ENCODE data around the gene RNF128. TPM values are rescaled to one million over a fixed set of nuclear protein-coding genes. Genes with fewer than 3 reads are reported as not detected.
A peak's percentile ranks its signal among the peaks of the same experiment; 100 is the strongest.
"Not testable (repeated sequence)": the region's sequence is repeated elsewhere in the genome, so short reads cannot be mapped to it uniquely, and the experiment has no call there.

The RNF128 gene
- total RNA-seq, 1 donor, result not detected

DNA sequence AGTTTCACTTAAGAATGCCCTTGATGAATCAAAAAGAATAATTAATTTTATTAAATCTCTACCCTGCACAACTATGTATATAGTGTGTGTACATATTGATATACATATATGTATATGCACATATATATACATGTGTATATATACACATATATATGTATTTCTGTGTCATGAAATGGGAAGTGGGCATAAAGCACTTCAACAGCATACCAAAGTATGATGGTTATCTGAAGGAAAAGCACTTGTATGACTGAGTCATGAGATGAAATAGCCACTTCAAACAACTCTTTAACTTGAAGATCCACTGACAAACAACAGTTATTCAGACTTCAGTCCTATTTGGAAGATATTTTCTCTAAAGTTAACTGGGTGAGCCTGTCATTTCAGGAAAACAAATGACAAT, 16.3 kb downstream of the RNF128 start:
- no peak for DNase-seq (ENCODE audit: low read depth in 2 of 3, low spot score in 2 of 3)

DNA sequence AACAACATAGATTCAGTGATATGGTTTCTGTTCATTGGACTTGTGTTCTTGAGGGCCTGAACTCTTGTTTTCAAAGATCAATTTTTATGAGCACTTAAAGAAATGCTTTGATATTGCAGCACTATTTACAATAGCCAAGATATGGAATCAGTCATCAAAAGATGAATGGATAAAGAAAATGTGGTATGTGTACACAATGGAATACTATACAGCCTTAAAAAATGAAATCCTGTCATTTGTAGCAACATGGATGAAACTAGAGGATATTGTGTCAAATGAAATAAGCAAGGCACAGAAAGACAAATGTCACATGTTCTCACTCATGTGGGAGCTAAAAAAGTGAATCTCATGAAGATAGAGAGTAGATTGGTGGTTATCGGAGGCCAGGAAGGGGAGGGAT, 21.9 kb downstream of the RNF128 start:
- no peak for DNase-seq (ENCODE audit: low read depth in 2 of 3, low spot score in 2 of 3)

DNA sequence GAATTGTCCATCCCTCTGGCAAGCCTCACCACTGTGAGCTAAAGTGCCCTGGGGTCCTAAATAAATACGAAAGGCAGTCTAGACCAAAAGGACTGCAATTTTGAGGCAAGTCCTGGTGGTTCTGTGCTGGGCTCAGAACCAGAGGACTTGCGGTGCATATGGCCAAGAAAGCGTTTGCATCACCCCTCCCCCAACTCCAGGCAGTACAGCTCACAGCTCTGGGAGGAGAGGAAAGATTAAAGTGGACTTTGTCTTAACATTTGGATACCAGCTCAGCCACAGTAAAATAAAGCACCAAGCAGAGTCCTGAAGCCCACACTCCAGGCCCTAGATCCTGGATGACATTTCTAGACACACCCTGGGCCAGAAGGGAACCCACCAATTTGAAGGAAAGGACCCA, 24.9 kb downstream of the RNF128 start:
- DNase-seq (ENCODE audit: low read depth in 2 of 3, low spot score in 2 of 3), result no peak

DNA sequence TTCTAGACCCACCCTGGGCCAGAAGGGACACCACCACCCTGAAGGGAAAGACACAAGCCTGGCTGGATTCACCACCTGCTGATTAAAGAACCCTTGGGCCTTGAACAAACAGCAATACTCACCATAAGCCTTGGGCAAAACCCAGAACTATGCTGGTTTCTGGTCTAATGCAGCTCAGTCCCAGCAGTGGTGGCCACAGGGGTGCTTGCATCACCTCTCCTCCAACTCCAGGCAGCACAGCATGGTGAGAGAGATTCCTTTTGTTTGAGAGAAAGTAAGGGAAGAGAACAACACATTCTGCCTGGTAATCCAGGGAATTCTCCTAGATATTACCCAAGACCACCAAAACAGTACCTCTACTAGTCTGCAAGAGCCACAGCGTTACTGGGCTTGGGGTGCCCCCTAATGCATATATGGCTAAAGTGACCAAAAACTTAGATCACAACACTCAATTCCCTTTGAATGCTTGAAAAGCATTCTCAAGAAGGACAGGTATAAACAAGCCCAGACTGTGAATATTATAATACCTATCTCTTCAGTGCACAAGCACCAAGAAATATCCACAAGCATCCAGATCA, 25.7 kb downstream of the RNF128 start:
- DNase-seq (ENCODE audit: low read depth in 2 of 3, low spot score in 2 of 3), result no peak

DNA sequence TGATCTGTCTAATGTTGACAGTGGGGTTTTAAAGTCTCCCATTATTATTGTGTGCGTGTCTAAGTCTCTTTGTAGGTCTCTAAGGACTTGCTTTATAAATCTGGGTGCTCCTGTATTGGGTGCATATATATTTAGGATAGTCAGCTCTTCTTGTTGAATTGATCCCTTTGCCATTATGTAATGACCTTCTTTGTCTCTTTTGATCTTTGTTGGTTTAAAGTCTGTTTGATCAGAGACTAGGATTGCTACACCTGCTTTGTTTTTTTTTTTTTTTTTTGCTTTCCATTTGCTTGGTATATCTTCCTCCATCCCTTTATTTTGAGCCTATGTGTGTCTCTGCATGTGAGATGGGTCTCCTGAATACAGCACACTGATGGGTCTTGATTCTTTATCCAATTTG, 42.8 kb downstream of the RNF128 start:
- not testable (repeated sequence) for DNase-seq (ENCODE audit: low read depth in 2 of 3, low spot score in 2 of 3)

DNA sequence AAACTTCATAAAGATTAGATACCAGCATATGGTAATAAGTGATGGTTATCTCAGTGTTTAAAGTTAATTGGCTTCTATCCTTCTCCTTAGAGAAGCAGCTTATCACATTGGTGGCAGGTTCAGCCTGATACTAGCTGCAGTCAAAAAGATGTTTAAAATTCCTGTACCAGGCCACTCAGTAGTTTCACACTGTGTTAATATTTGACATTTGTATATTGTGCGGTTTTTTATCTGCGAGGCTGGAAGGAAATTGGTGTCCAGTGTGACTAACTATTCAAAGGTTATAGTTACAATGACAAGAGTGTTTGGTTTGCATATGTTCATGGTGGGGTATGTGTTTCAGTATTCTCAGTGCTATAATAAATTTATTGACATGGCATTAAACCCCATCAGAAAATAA, 48.5 kb downstream of the RNF128 start:
- no peak for DNase-seq (ENCODE audit: low read depth in 2 of 3, low spot score in 2 of 3)

DNA sequence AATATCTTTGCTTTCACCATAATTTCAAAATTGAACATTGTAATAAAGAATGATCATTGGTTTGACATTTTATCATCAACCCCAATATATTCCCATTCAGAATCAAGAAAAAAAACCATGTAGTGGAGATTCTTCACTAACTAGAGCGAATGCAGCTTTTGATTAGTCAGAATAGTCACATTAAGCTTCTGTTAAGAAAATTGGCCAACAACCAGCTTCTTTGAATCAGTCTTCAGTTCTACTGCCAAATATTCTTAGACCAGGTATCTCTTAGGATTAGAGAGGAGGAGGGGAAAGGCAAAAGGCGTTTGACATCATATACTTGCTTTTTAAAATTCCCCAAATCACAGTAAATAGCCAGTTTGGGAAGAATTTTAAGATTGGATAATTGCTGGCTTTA, 53.8 kb downstream of the RNF128 start:
- DNase-seq (ENCODE audit: low read depth in 2 of 3, low spot score in 2 of 3), result no peak

DNA sequence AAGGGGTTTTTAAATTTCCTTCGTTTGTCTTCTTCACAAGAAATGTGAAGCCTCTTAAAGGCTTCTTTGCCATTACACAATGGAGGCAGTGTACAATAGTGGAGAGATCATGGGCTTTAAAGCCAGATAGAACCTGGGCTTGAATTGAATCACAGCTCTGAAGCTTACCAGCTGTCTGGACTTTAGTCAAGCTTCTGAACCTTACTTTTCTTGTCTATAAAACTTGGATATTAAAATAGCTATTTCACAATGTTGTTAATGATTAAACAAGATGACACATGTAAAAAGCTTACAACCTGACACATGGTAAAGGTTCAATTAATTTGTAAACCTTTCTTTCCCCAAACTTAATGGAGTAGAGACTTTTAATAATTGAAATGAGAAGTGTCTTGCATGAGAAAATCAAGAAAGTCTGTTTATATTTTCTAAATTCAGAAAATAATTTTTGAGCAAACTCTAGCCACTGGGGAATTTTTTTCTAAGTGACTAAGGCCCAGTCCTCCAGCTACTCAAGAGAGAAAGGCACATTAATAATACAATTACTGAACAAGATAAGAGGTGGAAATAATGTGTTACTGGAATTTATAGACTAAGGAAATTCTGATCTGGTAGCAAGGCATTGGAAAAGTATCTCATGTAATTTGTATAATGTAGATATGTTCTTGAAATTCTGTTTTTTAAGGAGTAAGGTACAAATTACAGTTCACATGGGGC, 54.3 kb downstream of the RNF128 start:
- DNase-seq (ENCODE audit: low read depth in 2 of 3, low spot score in 2 of 3), result no peak

DNA sequence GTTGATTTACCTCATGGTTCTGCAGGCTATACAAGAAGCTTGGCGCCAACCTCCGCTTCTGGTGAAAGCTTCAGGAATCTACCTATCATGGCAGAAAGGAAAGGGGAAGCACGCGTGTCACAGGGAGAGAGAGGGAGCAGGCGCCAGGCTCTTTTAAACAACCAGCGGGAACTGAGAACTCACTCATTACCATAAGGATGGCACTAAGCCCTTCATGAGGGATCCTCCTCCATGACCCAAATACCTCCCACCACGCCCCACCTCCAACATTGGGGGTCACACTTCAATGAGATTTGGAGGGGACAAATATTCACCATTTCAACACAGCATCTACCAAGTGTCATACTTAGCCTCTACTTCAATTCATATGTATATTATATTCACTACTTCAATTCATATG, 57.2 kb downstream of the RNF128 start:
- DNase-seq (ENCODE audit: low read depth in 2 of 3, low spot score in 2 of 3), result no peak

DNA sequence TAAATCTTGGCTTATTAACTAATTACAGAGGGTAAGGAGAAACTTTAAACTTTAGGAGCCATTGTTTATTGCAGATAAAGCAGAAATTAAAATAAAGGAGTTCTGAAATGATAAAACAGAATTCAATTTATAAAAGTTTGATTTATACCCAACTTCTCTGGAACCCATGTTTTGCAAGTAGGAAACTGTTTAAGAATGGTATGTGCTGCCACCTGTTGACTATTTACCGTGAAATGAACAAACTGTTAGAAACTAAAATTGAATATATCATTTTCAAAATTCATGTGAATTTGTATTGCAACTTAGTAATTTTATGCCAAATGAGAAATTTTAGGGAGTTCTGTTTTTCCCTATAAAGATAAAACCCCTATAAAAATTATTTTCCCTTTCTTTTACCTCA, 65.0 kb downstream of the RNF128 start:
- DNase-seq (ENCODE audit: low read depth in 2 of 3, low spot score in 2 of 3), result peak in 1 of 3 donors; percentile 28

DNA sequence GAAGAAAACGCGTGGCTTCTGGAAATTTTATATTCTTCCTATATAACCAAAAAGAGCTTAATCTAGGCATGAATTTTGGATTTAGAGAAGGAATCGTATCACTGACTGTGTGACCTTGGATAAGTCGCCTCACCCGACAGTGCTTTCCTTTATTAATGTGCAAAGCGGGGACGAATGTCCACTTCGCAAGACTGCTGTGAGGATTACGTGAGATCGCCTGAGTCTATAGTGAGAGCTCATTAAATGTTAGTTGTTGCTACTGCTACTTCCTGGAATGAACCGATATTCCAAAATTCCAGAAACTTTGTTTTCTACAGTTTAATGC, 75.5 kb downstream of the RNF128 start:
- DNase-seq (ENCODE audit: low read depth in 2 of 3, low spot score in 2 of 3), result no peak

DNA sequence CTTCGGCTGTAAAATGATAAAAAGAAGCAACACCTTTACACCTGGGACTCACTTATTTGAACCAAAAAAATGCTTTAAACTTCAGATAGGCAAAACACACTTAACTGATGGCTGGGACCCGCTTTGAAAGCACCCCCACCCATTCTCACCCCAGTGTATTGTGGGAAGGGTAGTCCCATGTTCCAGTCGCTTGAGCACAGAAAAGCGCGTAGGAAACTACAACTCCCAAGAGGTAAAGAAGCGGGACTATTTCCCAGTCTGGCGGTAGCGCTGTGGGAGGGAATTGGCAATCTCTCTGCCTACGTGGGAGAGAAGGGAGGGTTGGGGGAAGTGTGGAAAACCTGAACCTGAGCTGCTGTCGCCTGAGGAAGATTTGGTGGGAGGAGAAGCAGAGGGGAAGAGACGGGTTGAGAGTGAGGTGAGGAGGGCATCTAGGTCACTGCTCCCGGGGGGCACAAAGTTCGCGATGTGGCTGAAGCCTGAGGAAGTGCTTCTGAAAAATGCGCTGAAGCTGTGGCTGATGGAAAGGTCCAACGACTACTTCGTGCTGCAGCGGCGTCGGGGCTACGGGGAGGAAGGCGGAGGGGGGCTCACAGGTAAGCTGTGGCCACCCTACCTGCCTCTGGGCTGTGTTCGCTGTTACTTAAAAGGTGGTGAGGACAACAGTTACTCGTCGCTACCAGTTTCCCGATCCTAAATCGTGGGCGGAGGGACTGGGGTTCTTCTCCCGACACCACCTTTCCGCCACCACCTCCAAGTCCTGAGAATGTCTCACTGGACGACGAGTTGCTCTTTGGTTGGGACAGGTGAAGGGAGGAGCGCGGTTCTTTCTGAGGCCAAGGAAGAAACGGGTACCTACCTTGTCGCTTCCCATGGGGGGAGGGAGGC, 76.1 kb downstream of the RNF128 start, which contains the start of gene TBC1D8B:
TBC1D8B (plus strand) TSS at position 286 of the 888 bp plus-strand sequence; CDS start at position 467, 181 bp downstream.
- DNase-seq (ENCODE audit: low read depth in 2 of 3, low spot score in 2 of 3), result peak; percentile 2 to 80 (median 61)

DNA sequence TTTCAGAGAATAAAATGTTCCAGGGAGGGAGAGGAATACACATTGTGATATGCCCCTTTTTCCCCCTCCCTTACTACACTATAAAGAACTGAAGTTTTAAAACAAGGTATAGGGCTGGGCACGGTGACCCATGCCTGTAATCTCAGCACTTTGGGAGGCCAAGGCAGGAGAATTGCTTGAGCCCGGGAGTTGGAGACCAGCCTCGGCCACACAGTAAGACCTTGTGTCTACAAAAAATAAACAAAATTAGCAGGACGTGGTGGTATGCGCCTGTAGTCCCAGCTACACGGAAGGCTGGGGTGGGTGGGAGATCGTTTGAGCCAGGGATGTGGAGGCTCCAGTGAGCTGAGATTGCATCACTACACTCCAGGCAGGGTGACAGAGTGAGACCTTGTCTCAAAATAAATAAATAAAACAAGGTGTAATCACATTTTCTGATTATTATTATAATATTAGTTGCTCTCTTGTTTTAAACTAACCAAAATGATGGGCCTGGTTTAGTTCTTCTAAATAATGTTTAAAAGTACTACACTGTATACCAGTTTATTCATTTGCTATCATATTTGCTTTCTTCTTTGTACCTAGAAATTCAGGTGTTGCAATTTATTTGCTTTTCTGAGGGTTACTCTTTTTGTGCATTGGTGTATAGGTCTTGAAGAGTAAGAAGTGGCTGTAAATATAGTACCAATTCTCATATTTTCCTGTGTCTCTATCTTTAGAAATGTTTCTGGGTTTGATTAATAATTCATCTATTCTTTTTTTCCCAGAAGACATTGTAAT, 84.8 kb downstream of the RNF128 start:
- DNase-seq (ENCODE audit: low read depth in 2 of 3, low spot score in 2 of 3), result no peak

DNA sequence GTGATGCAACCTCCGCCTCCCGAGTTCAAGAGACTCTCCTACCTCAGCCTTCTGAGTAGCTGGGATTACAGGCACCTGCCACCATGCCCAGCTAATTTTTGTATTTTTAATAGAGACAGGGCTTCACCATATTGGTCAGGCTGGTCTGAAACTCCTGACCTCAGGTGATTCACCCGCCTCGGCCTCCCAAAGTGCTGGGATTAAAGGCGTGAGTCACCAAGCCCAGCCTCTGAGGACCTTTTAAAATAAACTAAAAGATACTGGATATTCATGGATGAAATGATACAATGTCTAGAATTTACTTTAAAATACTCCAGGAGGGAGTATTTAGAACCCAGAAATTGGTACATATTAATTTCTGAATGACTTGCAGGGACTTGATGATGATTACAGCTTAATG, 86.4 kb downstream of the RNF128 start:
- not testable (repeated sequence) for DNase-seq (ENCODE audit: low read depth in 2 of 3, low spot score in 2 of 3)

DNA sequence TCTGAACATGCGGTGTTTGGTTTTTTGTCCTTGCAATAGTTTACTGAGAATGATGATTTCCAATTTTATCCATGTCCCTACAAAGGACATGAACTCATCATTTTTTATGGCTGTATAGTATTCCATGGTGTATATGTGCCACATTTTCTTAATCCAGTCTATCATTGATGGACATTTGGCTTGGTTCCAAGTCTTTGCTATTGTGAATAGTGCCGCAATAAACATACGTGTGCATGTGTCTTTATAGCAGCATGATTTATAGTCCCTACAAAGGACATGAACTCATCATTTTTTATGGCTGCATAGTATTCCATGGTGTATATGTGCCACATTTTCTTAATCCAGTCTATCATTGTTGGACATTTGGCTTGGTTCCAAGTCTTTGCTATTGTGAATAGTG, 87.6 kb downstream of the RNF128 start:
- DNase-seq (ENCODE audit: low read depth in 2 of 3, low spot score in 2 of 3), result not testable (repeated sequence)

Other genes with a start within 250 kb of the RNF128 start
- gene RADX, start 114.7 kb upstream of the RNF128 start, total RNA-seq, result 3.8 TPM
- 1.1 TPM for gene TBC1D8B, start 76.0 kb downstream of the RNF128 start, total RNA-seq
- gene RIPPLY1, start 176.6 kb downstream of the RNF128 start, total RNA-seq, result not detected
- not detected for gene CLDN2, start 193.7 kb downstream of the RNF128 start, total RNA-seq